ENCODE results near the gene KIF16B. TPM values are rescaled to one million over a fixed set of nuclear protein-coding genes. Genes with fewer than 3 reads are reported as not detected.

The KIF16B gene
- total and polyA plus RNA-seq, 10 of the 15 experiments (the other 5 are each of a cell fraction or from before 2014, with no cell fraction given): 0.21 to 5.2 (median 3.0) TPM

DNA sequence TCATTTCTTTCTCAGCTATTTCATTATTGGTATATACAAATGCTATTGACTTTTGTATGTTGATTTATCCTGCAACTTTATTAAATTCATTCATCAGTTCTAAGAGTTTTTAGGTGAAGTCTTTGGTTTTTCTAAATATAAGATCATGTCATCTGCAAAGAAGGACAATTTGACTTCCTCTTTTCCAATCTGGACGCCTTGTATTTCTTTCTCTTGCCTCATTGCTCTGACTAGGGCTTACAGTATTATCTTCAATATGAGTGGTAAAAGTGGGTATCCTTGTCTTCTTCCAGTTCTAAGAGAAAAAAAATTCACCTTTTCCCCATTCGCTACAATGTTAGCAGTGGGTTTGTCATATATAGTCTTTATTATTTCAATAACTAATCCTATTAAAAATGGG, 38.0 kb downstream of the KIF16B start (continued):
- TF ChIP-seq, protein P1, sequence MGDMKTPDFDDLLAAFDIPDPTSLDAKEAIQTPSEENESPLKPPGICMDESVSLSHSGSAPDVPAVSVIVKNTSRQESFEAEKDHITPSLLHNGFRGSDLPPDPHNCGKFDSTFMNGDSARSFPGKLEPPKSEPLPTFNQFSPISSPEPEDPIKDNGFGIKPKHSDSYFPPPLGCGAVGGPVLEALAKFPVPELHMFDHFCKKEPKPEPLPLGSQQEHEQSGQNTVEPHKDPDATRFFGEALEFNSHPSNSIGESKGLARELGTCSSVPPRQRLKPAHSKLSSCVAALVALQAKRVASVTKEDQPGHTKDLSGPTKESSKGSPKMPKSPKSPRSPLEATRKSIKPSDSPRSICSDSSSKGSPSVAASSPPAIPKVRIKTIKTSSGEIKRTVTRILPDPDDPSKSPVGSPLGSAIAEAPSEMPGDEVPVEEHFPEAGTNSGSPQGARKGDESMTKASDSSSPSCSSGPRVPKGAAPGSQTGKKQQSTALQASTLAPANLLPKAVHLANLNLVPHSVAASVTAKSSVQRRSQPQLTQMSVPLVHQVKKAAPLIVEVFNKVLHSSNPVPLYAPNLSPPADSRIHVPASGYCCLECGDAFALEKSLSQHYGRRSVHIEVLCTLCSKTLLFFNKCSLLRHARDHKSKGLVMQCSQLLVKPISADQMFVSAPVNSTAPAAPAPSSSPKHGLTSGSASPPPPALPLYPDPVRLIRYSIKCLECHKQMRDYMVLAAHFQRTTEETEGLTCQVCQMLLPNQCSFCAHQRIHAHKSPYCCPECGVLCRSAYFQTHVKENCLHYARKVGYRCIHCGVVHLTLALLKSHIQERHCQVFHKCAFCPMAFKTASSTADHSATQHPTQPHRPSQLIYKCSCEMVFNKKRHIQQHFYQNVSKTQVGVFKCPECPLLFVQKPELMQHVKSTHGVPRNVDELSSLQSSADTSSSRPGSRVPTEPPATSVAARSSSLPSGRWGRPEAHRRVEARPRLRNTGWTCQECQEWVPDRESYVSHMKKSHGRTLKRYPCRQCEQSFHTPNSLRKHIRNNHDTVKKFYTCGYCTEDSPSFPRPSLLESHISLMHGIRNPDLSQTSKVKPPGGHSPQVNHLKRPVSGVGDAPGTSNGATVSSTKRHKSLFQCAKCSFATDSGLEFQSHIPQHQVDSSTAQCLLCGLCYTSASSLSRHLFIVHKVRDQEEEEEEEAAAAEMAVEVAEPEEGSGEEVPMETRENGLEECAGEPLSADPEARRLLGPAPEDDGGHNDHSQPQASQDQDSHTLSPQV (IDR thresholded peaks at IDR 0.05): no peak
- TF ChIP-seq CREM (IDR thresholded peaks at IDR 0.05; ENCODE audit: low read depth): no peak

DNA sequence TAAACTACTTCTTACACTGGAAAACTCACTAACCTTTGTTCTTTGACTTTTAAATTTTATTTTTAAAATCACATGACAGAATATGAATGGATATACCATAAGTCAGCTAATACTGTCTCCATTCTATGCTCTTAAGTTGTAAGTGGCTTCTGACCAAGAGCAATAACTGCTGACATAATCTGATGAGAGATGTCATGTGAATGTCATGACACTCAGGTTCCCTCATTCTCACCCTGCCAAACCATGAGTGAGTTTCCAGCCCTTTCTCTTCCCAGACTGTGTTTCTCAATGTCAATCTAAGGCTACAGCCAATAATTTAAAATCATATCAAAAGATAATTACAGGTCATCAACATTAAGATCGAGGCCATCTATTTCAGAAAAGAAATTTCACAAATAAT, 39.7 kb downstream of the KIF16B start:
- no peak for FAIRE-seq
- Histone ChIP-seq H3K4me3 (no peak overlapping the region), H3K4me1 (ENCODE audit: control insufficient read depth, insufficient read depth, low read length) (no peaks in the 10 kb centered on the region), H3K9ac (ENCODE audit: control insufficient read depth, insufficient read depth, low read length) (no peak overlapping the region), H2AFZ (ENCODE audit: control insufficient read depth, low read depth, low read length) (no peak overlapping the region), H4K20me1 (ENCODE audit: control insufficient read depth, insufficient read depth) (no peaks in the 10 kb centered on the region), H3K79me2 (ENCODE audit: control insufficient read depth, insufficient read depth, low read length) (no peaks in the 10 kb centered on the region), H3K36me3 (ENCODE audit: control insufficient read depth in 2 of 2, insufficient read depth in 2 of 2, low read length in 1 of 2) (no peaks in the 10 kb centered on the region), H3K27me3 (replicated peaks in 1 of 2; ENCODE audit: control insufficient read depth in 2 of 2, insufficient read depth in 2 of 2, low read length in 1 of 2) (no peaks in the 10 kb centered on the region), H3K9me3 (replicated peaks; ENCODE audit: control insufficient read depth, insufficient read depth, low read length) (no peaks in the 10 kb centered on the region), H3K4me2 (ENCODE audit: control insufficient read depth, insufficient read depth) (no peak overlapping the region), H3K27ac (ENCODE audit: control insufficient read depth, insufficient read depth) (no peak overlapping the region)
- whole genome bisulfite sequencing (ENCODE audit: insufficient coverage, insufficient replicate concordance, low lambda C conversion rate, missing lambda C conversion rate): 42% methylated on average over 1 of the region's 1 CpG
- no TSS peak for BruUV-seq (replicated peaks)
- in situ Hi-C loops (cut with MboI) (no loop called here), intact Hi-C loops (cut with micrococcal nuclease; ENCODE audit: unreplicated experiment) (no loop called here)
- TF ChIP-seq MYC (IDR thresholded peaks at IDR 0.05; ENCODE audit: insufficient read depth, insufficient read length, insufficient replicate concordance, low read length, severe bottlenecking) (no peak), EP300 (IDR thresholded peaks at IDR 0.05; ENCODE audit: borderline replicate concordance in 1 of 2, control insufficient read depth in 1 of 2, low read depth in 2 of 2, low read length in 2 of 2) (no peak), BHLHE40 (IDR thresholded peaks at IDR 0.05; ENCODE audit: borderline replicate concordance in 1 of 2, low read depth in 2 of 2, low read length in 1 of 2) (no peak)
- TF ChIP-seq, protein P2, sequence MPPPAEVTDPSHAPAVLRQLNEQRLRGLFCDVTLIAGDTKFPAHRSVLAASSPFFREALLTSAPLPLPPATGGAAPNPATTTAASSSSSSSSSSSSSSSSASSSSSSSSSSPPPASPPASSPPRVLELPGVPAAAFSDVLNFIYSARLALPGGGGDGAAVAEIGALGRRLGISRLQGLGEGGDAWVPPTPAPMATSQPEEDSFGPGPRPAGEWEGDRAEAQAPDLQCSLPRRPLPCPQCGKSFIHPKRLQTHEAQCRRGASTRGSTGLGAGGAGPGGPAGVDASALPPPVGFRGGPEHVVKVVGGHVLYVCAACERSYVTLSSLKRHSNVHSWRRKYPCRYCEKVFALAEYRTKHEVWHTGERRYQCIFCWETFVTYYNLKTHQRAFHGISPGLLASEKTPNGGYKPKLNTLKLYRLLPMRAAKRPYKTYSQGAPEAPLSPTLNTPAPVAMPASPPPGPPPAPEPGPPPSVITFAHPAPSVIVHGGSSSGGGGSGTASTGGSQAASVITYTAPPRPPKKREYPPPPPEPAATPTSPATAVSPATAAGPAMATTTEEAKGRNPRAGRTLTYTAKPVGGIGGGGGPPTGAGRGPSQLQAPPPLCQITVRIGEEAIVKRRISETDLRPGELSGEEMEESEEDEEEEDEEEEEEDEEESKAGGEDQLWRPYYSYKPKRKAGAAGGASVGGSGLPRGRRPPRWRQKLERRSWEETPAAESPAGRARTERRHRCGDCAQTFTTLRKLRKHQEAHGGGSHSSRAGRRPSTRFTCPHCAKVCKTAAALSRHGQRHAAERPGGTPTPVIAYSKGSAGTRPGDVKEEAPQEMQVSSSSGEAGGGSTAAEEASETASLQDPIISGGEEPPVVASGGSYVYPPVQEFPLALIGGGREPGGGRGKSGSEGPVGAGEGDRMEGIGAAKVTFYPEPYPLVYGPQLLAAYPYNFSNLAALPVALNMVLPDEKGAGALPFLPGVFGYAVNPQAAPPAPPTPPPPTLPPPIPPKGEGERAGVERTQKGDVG (CRISPR knock-in tag; IDR thresholded peaks at IDR 0.05): no peak
- ATAC-seq: no peak
- no peak for DNase-seq (ENCODE audit: low read depth, low spot score)
- CTCF ChIA-PET: no interaction called here
- RAD21 ChIA-PET (ENCODE audit: unreplicated experiment): no interaction called here
- POLR2A ChIA-PET: no interaction called here
- SMC1A ChIA-PET (ENCODE audit: uncharacterized antibody, unreplicated experiment): no interaction called here

Data from GM12878 (cell line).